GM18951 (cell line): ENCODE data around the gene ANTXR1.

Experiments
- POLR2A ChIP-seq: IDR thresholded peaks from 4 replicates; pipeline ENCODE4 v1.6.1; 2011; ENCODE audit warnings: mild to moderate bottlenecking; ENCODE audit not compliant: insufficient read length, insufficient read depth; ENCODE audit errors: extremely low read depth
- in situ Hi-C: fragments of 300-500 bp; cut with MboI; formaldehyde crosslinking; loops from one replicate; pipeline ENCODE4 v1.12.0; 2022; ENCODE audit warnings: low sequenced_read_pairs, mixed read lengths, inconsistent platforms; ENCODE audit not compliant: unreplicated experiment

Gene ANTXR1

DNA sequence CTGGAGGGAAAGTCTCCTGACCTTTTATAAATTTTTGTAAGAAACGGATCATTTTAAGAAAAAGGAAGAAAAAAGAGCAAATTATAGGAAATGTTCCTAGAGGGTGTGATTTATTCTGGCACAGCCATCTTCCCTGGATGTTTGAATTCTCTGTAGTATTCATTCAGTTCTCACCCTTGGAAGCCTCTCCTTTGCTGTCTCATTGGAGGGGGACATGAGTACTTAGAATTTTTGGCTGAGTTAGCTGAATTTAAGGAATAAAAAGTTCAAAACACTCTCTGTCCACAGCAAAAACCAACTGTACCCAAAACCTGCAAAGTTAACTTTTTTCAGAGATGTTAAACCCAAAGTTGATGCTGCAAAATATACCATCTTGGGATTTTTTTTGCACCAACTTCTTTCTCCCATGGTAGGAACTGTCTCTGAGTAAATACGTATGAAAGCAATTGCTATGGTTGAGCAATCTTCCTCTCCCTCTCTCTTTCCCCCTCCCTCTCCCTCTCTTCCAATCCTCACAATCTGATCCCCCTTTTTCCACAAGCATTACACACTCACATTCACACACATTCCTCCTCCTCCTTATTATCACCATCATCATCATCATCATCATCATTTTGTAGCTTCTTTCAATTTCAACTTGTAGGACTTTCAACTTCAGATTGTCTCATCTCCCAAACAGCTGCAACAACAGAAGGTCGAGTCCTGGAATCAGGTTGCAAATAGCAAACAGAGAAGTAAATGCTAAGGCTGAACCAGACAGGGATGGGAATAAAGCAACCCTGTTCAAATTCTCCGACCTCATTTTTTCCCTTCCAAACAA lies 190.4 kb downstream of the ANTXR1 start:
- in situ Hi-C loops, result no loop called here
- no peak for TF ChIP-seq POLR2A

- no peak for TF ChIP-seq POLR2A
- in situ Hi-C loops, result no loop called here
Measured at GRCh38 chr2:69204654-69205053, 191.7 kb downstream of the ANTXR1 start.

- in situ Hi-C loops, result no loop called here
- TF ChIP-seq POLR2A, result no peak
Measured at GRCh38 chr2:69205076-69205475, 192.1 kb downstream of the ANTXR1 start.

DNA sequence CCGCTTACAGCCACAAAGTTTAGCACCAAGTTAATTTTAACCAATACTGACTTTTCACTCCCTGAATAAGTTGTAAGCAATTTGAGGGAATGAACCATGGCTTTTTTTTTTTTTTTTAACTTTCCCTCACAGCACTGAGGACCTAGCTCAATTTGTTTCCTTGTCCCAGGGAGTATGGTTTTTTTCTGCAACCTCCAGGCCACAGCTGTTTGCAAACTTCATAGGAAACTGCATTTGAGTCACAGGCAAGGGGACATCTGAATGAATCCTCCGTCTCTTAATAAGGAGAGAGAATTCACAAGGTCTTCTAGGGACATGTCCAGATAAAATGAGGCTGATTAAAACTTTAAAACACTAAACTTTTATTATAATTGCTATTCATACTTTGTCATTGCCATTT lies 192.5 kb downstream of the ANTXR1 start:
- in situ Hi-C loops, result no loop called here

DNA sequence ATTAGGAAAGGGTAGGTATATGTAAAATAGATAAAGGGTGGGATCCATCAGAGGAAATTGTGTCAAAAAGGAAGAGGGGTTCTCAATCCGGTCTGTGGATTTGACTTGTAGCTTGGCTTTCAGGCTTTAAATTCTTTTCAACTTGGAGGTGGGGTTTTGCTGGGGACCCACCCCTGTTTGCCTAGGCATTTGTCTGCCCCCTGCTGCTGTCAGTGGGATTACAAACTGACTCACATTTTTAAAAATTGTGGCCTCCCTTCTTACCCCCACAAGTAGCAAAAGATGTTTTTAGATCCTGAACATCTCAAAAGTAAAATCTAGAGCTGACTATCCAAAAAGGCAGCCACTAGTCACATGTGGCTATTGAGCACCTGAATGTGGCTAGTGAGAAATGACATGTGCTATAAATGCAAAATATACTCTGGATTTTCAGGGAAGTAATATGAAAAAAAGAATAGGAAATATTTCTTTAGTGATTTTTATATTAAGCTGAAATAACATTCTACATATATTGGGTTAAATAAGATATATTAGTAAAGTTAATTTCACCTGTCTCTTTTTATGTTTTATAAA lies 195.1 kb downstream of the ANTXR1 start:
- in situ Hi-C loops, result no loop called here
- TF ChIP-seq POLR2A, result no peak

More for the DNA sequence above, 192.5 kb downstream of the ANTXR1 start:
- no peak for TF ChIP-seq POLR2A

DNA sequence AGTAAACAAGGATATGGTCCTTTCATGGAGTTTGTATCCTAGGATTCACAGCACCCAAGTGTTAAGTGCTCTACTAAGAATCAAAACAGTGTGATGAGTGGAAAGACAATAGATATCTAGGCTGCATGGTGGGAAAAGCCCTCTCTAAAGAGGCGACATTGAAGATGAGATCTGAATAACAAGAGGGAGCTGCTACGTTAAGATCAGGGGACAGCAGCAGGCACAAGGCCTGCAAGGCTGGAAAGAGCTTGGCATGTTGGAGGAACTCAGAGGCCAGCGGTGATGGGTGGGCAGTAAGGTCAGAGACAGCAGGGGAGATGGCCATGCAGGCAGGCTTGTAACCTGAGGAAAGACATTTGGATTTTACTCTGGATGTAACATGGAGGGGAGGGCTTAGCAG lies 196.5 kb downstream of the ANTXR1 start:
- no peak for TF ChIP-seq POLR2A
- in situ Hi-C loops, result no loop called here

GRCh38 chr2:69210385-69210784 lies 197.4 kb downstream of the ANTXR1 start:
- in situ Hi-C loops, result no loop called here
- TF ChIP-seq POLR2A, result no peak

GRCh38 chr2:69211048-69211447 lies 198.1 kb downstream of the ANTXR1 start:
- in situ Hi-C loops, result no loop called here
- no peak for TF ChIP-seq POLR2A

DNA sequence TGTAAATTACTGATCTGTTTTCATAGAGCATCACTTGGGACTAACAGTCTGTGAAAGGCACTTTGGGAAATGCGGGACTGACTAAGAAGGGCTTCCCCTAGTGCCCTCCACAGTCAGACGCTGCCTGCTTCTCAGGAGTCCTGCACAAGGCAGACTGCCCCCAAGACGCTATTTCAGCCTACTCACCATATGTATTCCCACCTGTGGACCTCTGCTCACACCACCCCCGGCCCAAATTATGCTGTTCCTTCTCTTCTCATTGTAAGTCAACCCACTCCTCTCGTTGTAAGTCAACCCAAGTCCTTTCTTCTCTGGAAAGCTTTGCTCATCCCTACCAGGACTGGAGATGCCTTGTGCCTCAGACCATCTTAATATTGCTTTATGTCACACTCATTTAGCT lies 198.7 kb downstream of the ANTXR1 start:
- in situ Hi-C loops, result no loop called here
- no peak for TF ChIP-seq POLR2A

DNA sequence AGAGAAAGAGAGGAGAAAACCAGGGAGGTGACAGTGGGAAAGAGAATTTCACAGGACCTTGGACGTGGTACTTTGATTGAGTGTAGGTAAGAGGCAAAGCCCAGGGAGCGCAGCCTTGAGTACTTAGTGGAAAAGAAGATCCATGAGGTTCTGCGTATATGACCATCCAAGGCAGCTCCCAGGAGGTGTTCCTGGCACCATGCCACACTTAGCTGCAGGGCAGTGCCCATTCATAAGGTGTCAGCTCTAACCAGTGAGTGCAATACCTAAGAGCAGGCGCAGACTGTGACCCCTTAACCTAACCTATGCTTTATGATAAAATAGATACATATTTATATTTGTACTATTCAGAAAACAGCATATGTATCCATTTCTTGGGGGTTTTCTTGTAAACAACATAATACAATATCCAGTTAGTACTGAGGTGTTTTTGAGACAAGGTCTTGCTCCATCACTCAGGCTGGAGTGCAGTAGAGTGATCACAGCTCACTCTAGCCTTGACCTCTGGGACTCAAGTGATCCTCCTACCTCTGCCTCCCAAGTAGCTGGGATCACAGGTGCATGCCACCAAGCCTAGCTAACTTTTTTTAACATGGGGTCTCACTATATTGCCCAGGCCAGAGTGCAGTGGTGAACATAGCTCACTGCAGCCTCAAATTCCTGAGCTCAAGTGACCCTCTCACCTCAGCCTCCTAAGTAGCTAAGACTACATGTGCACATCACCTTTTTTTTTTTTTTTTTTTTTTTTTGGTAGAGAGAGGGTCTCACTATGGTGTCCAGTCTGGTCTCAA lies 199.5 kb downstream of the ANTXR1 start:
- no peak for TF ChIP-seq POLR2A
- in situ Hi-C loops, result no loop called here

GRCh38 chr2:69213201-69213600 lies 200.2 kb downstream of the ANTXR1 start:
- TF ChIP-seq POLR2A, result no peak
- in situ Hi-C loops, result no loop called here

GRCh38 chr2:69213782-69214181 lies 200.8 kb downstream of the ANTXR1 start:
- TF ChIP-seq POLR2A, result no peak
- in situ Hi-C loops, result no loop called here

DNA sequence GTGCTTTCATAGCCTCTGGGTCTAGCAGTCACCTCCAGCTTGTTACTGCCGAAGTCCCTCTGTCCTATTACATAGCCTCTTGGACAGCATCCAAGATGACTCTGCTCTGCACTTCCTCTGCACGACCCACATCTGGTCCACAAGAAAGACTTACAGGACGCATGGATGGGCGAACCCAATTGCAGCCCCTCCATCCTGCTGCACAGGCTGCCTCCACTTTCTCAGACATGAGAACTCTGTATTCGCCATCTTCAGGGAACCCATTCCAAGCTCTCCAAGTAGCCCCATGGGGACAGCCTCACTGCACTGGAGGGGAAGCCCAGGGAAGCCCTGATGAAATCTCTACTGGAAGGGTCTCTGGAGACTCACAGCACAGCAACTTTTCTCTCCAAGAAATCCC lies 201.9 kb downstream of the ANTXR1 start:
- in situ Hi-C loops, result no loop called here
- TF ChIP-seq POLR2A, result no peak
